ENCODE results near the gene SLC25A28. TPM values are rescaled to one million over a fixed set of nuclear protein-coding genes. Genes with fewer than 3 reads are reported as not detected.
A peak's percentile ranks its signal among the peaks of the same experiment; 100 is the strongest.

The SLC25A28 gene
- total RNA-seq, 1 experiment from 2014 or later: 42.8 TPM

DNA sequence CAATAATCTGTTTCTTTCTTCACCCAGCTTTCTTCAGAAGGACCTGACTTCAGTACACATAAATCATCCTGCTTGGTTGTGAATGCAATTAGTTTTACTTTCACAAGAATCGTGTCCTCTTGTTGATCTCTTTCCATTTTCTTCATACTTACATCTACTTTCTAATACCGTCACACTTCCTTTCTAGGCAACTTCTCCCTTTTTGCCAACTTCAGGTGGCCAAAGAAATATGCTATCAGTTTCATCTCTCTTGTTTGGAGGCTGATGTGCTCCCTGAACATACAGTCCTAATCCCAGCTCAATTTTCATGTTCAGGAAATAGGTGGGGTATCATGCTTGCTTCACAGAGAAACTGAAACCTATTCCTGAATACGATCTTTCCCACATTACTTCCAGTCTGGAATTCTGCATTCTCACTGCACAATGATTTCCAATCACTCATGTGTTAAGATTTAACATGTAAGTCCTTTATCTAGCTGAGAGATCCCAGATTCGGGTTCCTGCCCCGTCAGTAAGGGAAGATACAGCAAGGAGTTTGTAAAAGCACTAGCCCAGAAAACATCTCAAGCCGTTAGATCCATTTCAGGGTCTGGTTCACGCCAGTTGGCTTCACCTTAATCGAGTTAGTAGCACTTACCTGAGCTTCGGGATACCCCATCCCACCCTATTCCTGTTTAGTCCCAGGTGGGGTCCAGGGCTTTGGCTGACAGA lies 994 bp downstream of the SLC25A28 start:
- Histone ChIP-seq H3K27me3 (ENCODE audit: control insufficient read depth, insufficient read depth, low read length) (no peaks in the 10 kb centered on the region), H3K9me3 (ENCODE audit: control insufficient read depth, insufficient read depth, low read depth, low read length) (no peaks in the 10 kb centered on the region), H3K27ac (ENCODE audit: low read length) (peak overlapping the region; percentile 88), H3K4me1 (ENCODE audit: control insufficient read depth, insufficient read depth, low read length) (peaks cover 26% of the 10 kb centered on the region), H3K4me3 (ENCODE audit: low read depth in 2 of 2, low read length in 2 of 2) (peak overlapping the region; percentile 68 to 95), H3K36me3 (ENCODE audit: control insufficient read depth, insufficient read depth, low read length) (peaks cover 8% of the 10 kb centered on the region)
- CTCF ChIA-PET: no interaction called here
- TF ChIP-seq SIN3A (IDR thresholded peaks at IDR 0.05; ENCODE audit: borderline replicate concordance, insufficient read depth, low read depth, low read length): no peak
- TF ChIP-seq, protein P1, sequence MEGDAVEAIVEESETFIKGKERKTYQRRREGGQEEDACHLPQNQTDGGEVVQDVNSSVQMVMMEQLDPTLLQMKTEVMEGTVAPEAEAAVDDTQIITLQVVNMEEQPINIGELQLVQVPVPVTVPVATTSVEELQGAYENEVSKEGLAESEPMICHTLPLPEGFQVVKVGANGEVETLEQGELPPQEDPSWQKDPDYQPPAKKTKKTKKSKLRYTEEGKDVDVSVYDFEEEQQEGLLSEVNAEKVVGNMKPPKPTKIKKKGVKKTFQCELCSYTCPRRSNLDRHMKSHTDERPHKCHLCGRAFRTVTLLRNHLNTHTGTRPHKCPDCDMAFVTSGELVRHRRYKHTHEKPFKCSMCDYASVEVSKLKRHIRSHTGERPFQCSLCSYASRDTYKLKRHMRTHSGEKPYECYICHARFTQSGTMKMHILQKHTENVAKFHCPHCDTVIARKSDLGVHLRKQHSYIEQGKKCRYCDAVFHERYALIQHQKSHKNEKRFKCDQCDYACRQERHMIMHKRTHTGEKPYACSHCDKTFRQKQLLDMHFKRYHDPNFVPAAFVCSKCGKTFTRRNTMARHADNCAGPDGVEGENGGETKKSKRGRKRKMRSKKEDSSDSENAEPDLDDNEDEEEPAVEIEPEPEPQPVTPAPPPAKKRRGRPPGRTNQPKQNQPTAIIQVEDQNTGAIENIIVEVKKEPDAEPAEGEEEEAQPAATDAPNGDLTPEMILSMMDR (IDR thresholded peaks at IDR 0.05): no peak
- TF ChIP-seq, protein P2, sequence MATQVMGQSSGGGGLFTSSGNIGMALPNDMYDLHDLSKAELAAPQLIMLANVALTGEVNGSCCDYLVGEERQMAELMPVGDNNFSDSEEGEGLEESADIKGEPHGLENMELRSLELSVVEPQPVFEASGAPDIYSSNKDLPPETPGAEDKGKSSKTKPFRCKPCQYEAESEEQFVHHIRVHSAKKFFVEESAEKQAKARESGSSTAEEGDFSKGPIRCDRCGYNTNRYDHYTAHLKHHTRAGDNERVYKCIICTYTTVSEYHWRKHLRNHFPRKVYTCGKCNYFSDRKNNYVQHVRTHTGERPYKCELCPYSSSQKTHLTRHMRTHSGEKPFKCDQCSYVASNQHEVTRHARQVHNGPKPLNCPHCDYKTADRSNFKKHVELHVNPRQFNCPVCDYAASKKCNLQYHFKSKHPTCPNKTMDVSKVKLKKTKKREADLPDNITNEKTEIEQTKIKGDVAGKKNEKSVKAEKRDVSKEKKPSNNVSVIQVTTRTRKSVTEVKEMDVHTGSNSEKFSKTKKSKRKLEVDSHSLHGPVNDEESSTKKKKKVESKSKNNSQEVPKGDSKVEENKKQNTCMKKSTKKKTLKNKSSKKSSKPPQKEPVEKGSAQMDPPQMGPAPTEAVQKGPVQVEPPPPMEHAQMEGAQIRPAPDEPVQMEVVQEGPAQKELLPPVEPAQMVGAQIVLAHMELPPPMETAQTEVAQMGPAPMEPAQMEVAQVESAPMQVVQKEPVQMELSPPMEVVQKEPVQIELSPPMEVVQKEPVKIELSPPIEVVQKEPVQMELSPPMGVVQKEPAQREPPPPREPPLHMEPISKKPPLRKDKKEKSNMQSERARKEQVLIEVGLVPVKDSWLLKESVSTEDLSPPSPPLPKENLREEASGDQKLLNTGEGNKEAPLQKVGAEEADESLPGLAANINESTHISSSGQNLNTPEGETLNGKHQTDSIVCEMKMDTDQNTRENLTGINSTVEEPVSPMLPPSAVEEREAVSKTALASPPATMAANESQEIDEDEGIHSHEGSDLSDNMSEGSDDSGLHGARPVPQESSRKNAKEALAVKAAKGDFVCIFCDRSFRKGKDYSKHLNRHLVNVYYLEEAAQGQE (IDR thresholded peaks at IDR 0.05; ENCODE audit: insufficient read depth in 1 of 2, low read depth in 2 of 2, low read length in 1 of 2): no peak
- TF ChIP-seq POLR2AphosphoS5 (IDR thresholded peaks at IDR 0.05; ENCODE audit: low read depth, low read length): no peak
- TF ChIP-seq TCF7L2 (IDR thresholded peaks at IDR 0.05; ENCODE audit: low read depth, low read length): no peak
- intact Hi-C loops (cut with micrococcal nuclease; ENCODE audit: unreplicated experiment) (no loop called here), in situ Hi-C loops (cut with HindIII; ENCODE audit: low pct_unique_long_range_greater_than_20kb, low sequenced_read_pairs) (no loop called here)
- no peak for DNase-seq (ENCODE audit: low read depth, low spot score)
- BruUV-seq (replicated peaks): no TSS peak
- POLR2A ChIA-PET: interaction anchor here (0.6 to 1.5 kb wide), 2 partner anchors 187 to 1177 kb away, joined by 3 to 4 read pairs; no protein-coding TSS in a partner anchor
- no peak for ATAC-seq

DNA sequence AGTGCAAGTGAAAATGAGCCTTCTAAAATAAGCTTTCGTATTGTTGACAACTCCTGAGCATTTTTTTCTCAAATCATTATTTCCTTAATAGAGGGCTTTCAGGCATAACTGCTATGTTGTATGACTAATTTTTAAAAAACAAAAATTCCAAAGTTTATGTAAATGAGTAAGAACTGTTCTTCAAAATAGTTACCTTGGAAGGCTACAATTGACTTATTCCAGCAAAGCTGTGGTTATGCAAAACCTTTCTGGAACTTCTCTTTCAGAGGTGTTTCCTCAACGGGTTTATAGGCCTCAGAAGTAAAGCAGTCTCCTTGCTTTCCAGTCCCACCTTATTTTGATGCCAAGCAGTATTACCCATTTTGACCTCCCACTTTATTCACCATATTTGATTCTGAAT lies 2.5 kb downstream of the SLC25A28 start:
- DNase-seq (ENCODE audit: low read depth, low spot score): no peak
- H3K4me1 ChIP-seq (ENCODE audit: control insufficient read depth, insufficient read depth, low read length): peaks cover 26% of the 10 kb centered on the region
- no TSS peak for BruUV-seq (replicated peaks)
- no peaks in the 10 kb centered on the region for H3K27me3 ChIP-seq (ENCODE audit: control insufficient read depth, insufficient read depth, low read length)
- peaks cover 8% of the 10 kb centered on the region for H3K36me3 ChIP-seq (ENCODE audit: control insufficient read depth, insufficient read depth, low read length)
- no peak overlapping the region; the same call in 1 of the 2 replicates for H3K27ac ChIP-seq (ENCODE audit: low read length)
- TF ChIP-seq POLR2AphosphoS5 (IDR thresholded peaks at IDR 0.05; ENCODE audit: low read depth, low read length): no peak
- TF ChIP-seq, protein P2 (IDR thresholded peaks at IDR 0.05; ENCODE audit: insufficient read depth in 1 of 2, low read depth in 2 of 2, low read length in 1 of 2): no peak
- no peak for TF ChIP-seq TCF7L2 (IDR thresholded peaks at IDR 0.05; ENCODE audit: low read depth, low read length)
- TF ChIP-seq SIN3A (IDR thresholded peaks at IDR 0.05; ENCODE audit: borderline replicate concordance, insufficient read depth, low read depth, low read length): no peak
- TF ChIP-seq, protein P1 (IDR thresholded peaks at IDR 0.05): no peak
- ChIA-PET CTCF (no interaction called here), POLR2A (interaction anchor here (1.2 kb wide), 1 partner anchor 187 kb away, joined by 5 read pairs; the partner anchor contains the start of gene GOT1)
- no peak for ATAC-seq
- in situ Hi-C loops (cut with HindIII; ENCODE audit: low pct_unique_long_range_greater_than_20kb, low sequenced_read_pairs): no loop called here
- intact Hi-C loops (cut with micrococcal nuclease; ENCODE audit: unreplicated experiment): no loop called here
- peak overlapping the region in 1 of 2 experiments; percentile 68; a peak in 2 of 4 replicates for H3K4me3 ChIP-seq (ENCODE audit: low read depth in 2 of 2, low read length in 2 of 2)
- H3K9me3 ChIP-seq (ENCODE audit: control insufficient read depth, insufficient read depth, low read depth, low read length): no peaks in the 10 kb centered on the region

Measured in Panc1 (cell line).